AG09319 (cell line): ENCODE results near the gene TTC39B.
A peak's percentile ranks its signal among the peaks of the same experiment; 100 is the strongest.

ENCODE experiments used
- DNase-seq: peaks from one replicate; pipeline ENCODE4 v3.0.0-alpha.2; 2010; ENCODE audit warnings: low read depth; ENCODE audit errors: extremely low read depth
- TF ChIP-seq, protein P1 (sequence below): IDR thresholded peaks from 2 replicates; pipeline ENCODE4 v1.5.1; 2011; ENCODE audit warnings: low read depth, mild to moderate bottlenecking, inconsistent platforms, low read length, moderate library complexity

TTC39B gene

DNA sequence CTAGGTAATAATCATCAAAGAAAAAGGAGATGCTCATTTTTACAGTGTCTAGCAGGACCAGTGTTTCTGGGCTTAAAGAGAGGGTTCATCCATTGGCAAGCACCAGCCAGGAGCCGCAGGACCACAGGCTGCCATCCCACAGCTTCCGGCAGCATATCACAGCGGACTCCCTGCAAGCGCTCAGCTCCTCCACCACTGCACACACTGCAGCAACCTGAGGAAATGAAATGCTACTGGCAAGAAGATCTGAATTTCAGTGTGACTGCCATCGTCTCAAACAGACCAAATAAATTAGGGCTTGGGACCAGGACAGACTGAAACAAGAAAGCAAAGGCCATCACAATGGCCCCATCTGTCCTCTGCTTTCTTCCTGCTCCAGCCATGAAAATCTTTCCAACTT, 114.2 kb downstream of the TTC39B start:
- no peak for DNase-seq
- TF ChIP-seq, protein P1, sequence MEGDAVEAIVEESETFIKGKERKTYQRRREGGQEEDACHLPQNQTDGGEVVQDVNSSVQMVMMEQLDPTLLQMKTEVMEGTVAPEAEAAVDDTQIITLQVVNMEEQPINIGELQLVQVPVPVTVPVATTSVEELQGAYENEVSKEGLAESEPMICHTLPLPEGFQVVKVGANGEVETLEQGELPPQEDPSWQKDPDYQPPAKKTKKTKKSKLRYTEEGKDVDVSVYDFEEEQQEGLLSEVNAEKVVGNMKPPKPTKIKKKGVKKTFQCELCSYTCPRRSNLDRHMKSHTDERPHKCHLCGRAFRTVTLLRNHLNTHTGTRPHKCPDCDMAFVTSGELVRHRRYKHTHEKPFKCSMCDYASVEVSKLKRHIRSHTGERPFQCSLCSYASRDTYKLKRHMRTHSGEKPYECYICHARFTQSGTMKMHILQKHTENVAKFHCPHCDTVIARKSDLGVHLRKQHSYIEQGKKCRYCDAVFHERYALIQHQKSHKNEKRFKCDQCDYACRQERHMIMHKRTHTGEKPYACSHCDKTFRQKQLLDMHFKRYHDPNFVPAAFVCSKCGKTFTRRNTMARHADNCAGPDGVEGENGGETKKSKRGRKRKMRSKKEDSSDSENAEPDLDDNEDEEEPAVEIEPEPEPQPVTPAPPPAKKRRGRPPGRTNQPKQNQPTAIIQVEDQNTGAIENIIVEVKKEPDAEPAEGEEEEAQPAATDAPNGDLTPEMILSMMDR, result no peak

DNA sequence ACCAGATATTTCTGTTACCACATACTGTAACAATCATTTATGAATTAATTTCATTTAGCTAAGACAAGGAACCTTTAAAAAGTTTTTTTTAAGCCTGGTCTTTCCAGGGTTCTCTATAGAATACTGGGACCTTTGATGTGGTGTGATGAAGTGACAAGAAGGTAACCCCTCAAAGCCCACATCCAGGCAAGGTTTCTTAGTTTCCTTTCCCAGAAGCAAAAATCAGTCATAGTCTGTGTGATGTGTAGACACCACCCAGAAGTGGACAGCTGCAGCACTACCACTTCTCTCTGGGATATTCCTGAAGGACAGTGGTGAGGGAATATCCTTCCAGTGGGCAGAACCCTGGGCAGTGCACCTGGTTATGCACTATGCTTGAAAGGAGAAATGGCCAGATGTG, 115.6 kb downstream of the TTC39B start:
- TF ChIP-seq, protein P1, result no peak
- no peak for DNase-seq

DNA sequence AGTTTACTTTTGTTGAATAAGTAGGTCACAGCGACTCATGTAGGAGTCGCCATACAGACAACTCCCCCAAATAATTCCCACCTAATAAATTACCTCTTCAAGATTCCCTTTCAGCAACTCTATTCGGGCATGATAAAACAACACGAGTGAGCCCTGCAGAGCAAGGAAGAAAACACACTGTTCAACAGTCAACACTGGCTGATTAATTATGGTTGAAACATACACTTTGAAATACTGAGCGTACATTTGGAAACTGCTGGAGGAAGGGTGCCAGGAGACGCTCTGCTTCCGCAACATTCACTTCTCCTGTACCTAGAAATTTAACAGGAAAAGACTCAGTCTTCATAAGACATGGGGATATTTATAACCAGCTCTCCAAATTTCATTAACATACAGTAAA, 117.5 kb downstream of the TTC39B start:
- TF ChIP-seq, protein P1, result no peak

DNA sequence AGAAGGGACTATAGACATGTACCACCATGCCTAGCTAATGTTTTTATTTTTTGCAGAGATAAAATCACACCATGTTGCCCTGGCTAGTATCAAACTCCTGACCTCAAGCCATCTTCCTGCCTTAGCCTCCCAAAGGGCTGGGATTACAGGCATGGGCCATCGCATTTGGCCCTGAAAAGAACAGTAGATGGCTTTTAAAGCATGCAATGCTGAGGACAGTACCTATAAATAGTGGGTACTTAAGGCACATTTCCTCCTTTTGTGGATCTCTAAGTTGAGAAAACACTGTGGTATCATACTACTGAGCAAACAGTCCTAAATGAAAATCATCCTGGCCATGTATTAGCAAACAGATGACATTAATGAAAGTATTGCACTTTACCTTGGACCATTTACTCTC, 119.4 kb downstream of the TTC39B start:
- TF ChIP-seq, protein P1, result no peak
- DNase-seq, result no peak

More for the DNA sequence above, 117.5 kb downstream of the TTC39B start:
- DNase-seq, result no peak

DNA sequence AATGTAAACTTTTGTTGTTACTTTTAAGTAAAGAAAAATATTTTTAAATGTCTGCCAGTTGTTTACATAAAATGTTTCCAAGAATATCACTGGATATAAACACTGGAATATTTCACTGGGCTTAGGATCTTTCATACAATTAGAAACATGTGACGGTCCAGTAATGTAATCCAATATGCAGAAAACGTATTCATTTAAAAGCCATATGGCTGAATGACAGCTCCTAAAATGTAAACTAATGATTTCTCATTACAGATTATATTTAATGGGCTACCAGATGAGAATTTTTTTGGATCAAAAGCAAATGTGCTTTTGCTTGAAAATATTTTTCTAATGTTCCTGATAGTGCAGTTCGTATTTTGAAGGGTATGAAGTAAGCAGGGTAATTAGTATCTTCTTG, 124.3 kb downstream of the TTC39B start:
- peak; percentile 3 for DNase-seq
- TF ChIP-seq, protein P1, result no peak

DNA sequence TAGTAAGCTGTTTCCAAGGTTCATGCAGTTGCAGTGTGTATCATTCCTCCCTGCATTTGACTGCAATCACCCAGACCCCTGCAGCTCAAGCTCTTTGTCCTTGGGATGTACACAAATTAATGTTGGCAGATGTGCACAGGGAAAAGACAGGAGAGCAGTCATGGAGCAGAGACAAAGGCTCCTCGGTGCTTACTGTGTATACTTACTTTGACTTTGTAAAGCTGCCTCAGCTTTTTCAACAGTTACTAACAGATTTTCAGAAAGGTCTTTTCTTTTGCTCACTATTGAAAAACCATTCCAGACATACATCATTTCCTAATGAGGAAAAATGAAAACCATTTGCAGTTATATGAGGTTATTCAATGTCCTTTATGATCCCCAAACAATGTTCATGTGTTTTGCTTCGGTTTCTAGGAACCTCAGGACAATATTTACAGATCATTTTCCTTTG, 124.9 kb downstream of the TTC39B start:
- TF ChIP-seq, protein P1, result no peak
- peak; percentile 3 for DNase-seq

DNA sequence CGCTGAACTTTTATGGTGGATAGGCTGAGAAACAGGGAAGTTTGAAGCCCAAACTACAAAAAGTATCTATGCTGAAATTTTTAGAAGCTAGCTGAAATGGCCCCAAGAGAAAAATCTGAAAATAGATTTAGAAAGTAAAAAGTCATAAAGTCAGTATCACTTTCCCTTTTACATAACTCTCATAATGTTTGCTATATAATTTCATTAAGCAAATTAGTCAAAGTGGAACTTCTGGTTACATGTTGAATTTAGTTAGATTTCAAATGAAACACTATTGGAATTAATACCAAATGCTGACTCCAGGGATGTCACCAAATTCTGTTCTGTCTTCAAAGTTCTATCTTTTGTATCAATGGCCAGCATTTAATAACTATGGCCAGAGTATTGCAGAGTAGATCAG, 126.9 kb downstream of the TTC39B start:
- no peak for DNase-seq
- TF ChIP-seq, protein P1, result no peak
